Heart left ventricle (tissue), 13 donors: ENCODE results near the gene HTT.
A peak's percentile ranks its signal among the peaks of the same experiment; 100 is the strongest.

ENCODE experiments used
- CTCF ChIP-seq, 12 donors: fragments of 200-600 bp; sonication (generic) in 4 of 12; IDR thresholded peaks; one replicate each; pipeline versions ENCODE4 v1.5.0 to v1.8.0; 2018 to 2022; ENCODE audit warnings: antibody characterized with exemption in 12 of 12, mild to moderate bottlenecking in 5 of 12
- POLR2A ChIP-seq, 2 donors: fragments of 450-650 bp; IDR thresholded peaks; one replicate each; pipeline ENCODE4 v1.6.1; 2017; ENCODE audit warnings: antibody characterized with exemption in 2 of 2, mild to moderate bottlenecking in 2 of 2, moderate library complexity in 2 of 2
- donor health status: ischemic (EF 13 %, LVEDD 7.1; RV severe dilation, severe dysfunction).
- donor health status: DM: no; HTN: yes; CAD: no.
- donor health status: DM: no; HTN: no; CAD: no.
- donor health status: ischemic (EF 25% LVEDD 6.9; RV normal size, moderate dysfunction).
- donor health status: ischemic (EF 25% LVEDD 5.7; RV mildly dilated, moderate dysfunction).
- donor health status: ischemic (EF 35%, LVEDD 5.7; RV mildly dilated, moderate dysfunction).
- donor health status: nonischemic (EF 11% LVEDD 7.7; RV severe dilation, severe dysfunction).
- donor health status: DM: yes; HTN: yes; CAD: no.
- donor health status: PGD.
- donor health status: ischemic (EF 29% LVEDD 5.4; RV normal size, mild dysfunction).
- donor health status: nonischemic (EF 23%, LVEDD 6.1; RV moderate dilation, normal function).

GRCh38 chr4:3193531-3194203 lies 119.2 kb downstream of the HTT start:
- TF ChIP-seq POLR2A (IDR thresholded peaks at IDR 0.05) (no peak), CTCF (IDR thresholded peaks at IDR 0.05) (peak in 9 of 12 donors; percentile 11 to 48 (median 25))
